ENCODE results near the gene IGSF3.

Gene IGSF3

GRCh38 chr1:116558571-116558970 is 109.0 kb downstream of the IGSF3 start:
- DNase-seq (no peak), ATAC-seq (ENCODE audit: insufficient read depth, low read depth) (no peak)
- Histone ChIP-seq H3K9me3 (ENCODE audit: insufficient read depth, low read length, severe bottlenecking) (peaks cover 4% of the 10 kb centered on the region), H3K4me3 (ENCODE audit: low read depth in 1 of 2, low read length in 2 of 2) (no peak overlapping the region), H3K27ac (ENCODE audit: low read length) (no peak overlapping the region), H3K27me3 (ENCODE audit: insufficient read depth, low read length, poor library complexity) (no peaks in the 10 kb centered on the region), H3K79me2 (ENCODE audit: insufficient read depth, low read length) (peaks cover 89% of the 10 kb centered on the region), H2AFZ (ENCODE audit: low read depth, low read length) (no peak overlapping the region), H3K36me3 (ENCODE audit: insufficient read depth, low read length) (no peaks in the 10 kb centered on the region; the same call in 1 of the 2 replicates), H3K4me1 (ENCODE audit: insufficient read depth, low read length) (0 out of 2 replicates have a peak, but pooled peaks cover 1% of the 10 kb centered on the region), H3K4me2 (ENCODE audit: insufficient read depth, low read length) (no peak overlapping the region), H3K9ac (ENCODE audit: low read depth, low read length) (no peak overlapping the region), H4K20me1 (ENCODE audit: insufficient read depth, low read length) (peaks cover 12% of the 10 kb centered on the region; the same call in 1 of the 2 replicates)
- TF ChIP-seq EZH2 (IDR thresholded peaks at IDR 0.05; ENCODE audit: borderline replicate concordance, low read depth, low read length, severe bottlenecking) (no peak), CTCF (IDR thresholded peaks at IDR 0.05; ENCODE audit: borderline replicate concordance, extremely low read depth, low read length, poor library complexity, severe bottlenecking) (no peak)

GRCh38 chr1:116558140-116558549 is 109.4 kb downstream of the IGSF3 start:
- no peaks in the 10 kb centered on the region for H3K36me3 ChIP-seq (ENCODE audit: insufficient read depth, low read length)
- H3K9ac ChIP-seq (ENCODE audit: low read depth, low read length): no peak overlapping the region
- H3K4me3 ChIP-seq (ENCODE audit: low read depth in 1 of 2, low read length in 2 of 2): no peak overlapping the region
- H3K9me3 ChIP-seq (ENCODE audit: insufficient read depth, low read length, severe bottlenecking): peaks cover 1% of the 10 kb centered on the region
- TF ChIP-seq CTCF (IDR thresholded peaks at IDR 0.05; ENCODE audit: borderline replicate concordance, extremely low read depth, low read length, poor library complexity, severe bottlenecking) (no peak), EZH2 (IDR thresholded peaks at IDR 0.05; ENCODE audit: borderline replicate concordance, low read depth, low read length, severe bottlenecking) (no peak)
- no peak overlapping the region for H3K27ac ChIP-seq (ENCODE audit: low read length)
- H3K4me1 ChIP-seq (ENCODE audit: insufficient read depth, low read length): 0 out of 2 replicates have a peak, but pooled peaks cover 5% of the 10 kb centered on the region
- no peak for DNase-seq
- no peak for ATAC-seq (ENCODE audit: insufficient read depth, low read depth)
- H3K27me3 ChIP-seq (ENCODE audit: insufficient read depth, low read length, poor library complexity): no peaks in the 10 kb centered on the region
- H3K4me2 ChIP-seq (ENCODE audit: insufficient read depth, low read length): no peak overlapping the region
- no peak overlapping the region for H2AFZ ChIP-seq (ENCODE audit: low read depth, low read length)
- H4K20me1 ChIP-seq (ENCODE audit: insufficient read depth, low read length): peaks cover 16% of the 10 kb centered on the region; the same call in 1 of the 2 replicates
- peaks cover 89% of the 10 kb centered on the region for H3K79me2 ChIP-seq (ENCODE audit: insufficient read depth, low read length)

- H3K27ac ChIP-seq (ENCODE audit: low read length): no peak overlapping the region
Observed at GRCh38 chr1:116557323-116557878, 110.1 kb downstream of the IGSF3 start.

More at GRCh38 chr1:116557323-116557878, 110.1 kb downstream of the IGSF3 start:
- DNase-seq (no peak), ATAC-seq (ENCODE audit: insufficient read depth, low read depth) (no peak)
- TF ChIP-seq CTCF (IDR thresholded peaks at IDR 0.05; ENCODE audit: borderline replicate concordance, extremely low read depth, low read length, poor library complexity, severe bottlenecking): no peak
- TF ChIP-seq EZH2 (IDR thresholded peaks at IDR 0.05; ENCODE audit: borderline replicate concordance, low read depth, low read length, severe bottlenecking): no peak
- Histone ChIP-seq H3K4me2 (ENCODE audit: insufficient read depth, low read length) (no peak overlapping the region), H3K79me2 (ENCODE audit: insufficient read depth, low read length) (peaks cover 87% of the 10 kb centered on the region), H3K4me1 (ENCODE audit: insufficient read depth, low read length) (0 out of 2 replicates have a peak, but pooled peaks cover 5% of the 10 kb centered on the region), H3K36me3 (ENCODE audit: insufficient read depth, low read length) (no peaks in the 10 kb centered on the region), H3K9me3 (ENCODE audit: insufficient read depth, low read length, severe bottlenecking) (no peaks in the 10 kb centered on the region), H3K9ac (ENCODE audit: low read depth, low read length) (no peak overlapping the region), H4K20me1 (ENCODE audit: insufficient read depth, low read length) (peaks cover 15% of the 10 kb centered on the region; the same call in 1 of the 2 replicates), H3K27me3 (ENCODE audit: insufficient read depth, low read length, poor library complexity) (no peaks in the 10 kb centered on the region), H3K4me3 (ENCODE audit: low read depth in 1 of 2, low read length in 2 of 2) (no peak overlapping the region), H2AFZ (ENCODE audit: low read depth, low read length) (no peak overlapping the region)
